ENCODE measurements around the gene MIER2. TPM values are rescaled to one million over a fixed set of nuclear protein-coding genes. Genes with fewer than 3 reads are reported as not detected.

The MIER2 gene
- total and polyA plus RNA-seq, 4 experiments from 2014 or later, result 1.1 to 18.2 (median 12.7) TPM

DNA sequence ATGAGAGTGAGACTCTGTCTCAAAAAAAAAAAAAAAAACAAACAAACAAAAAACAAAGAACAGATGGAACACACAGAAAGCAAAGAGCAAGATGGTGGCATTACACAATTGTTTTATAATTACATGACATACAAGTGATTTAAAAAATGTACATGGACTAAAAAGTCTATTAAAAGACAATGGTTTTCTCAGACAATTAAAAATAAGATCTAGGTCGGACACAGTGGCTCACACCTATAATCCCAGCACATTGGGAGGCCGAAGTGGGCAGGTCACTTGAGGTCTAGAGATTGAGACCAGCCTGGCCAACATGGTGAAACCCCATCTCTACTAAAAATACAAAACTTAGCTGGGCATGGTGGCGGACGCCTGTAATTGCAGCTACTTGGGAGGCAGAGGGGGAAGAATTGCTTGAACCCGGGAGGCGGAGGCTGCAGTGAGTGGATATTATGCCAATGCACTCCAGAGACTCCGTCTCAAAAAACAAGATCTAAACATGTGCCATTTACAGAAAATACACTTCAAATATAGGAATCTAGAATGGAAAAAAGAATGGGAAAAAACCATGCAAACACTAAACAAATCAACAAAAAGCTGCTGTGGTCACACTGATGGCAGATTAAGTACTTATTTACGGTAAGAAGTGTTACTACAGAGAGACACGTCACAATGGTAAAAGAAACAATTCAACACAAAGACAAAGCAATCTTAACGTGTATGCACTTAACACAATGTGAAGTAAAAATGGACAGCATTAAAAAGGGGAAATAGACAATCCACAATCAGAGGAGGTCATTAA lies 26.7 kb downstream of the MIER2 start:
- Mint-ChIP-seq H3K9me3 (peaks cover 0 to 2% (median 0%) of the 10 kb centered on the region in 8 donors), H3K4me3 (no peak overlapping the region), H3K36me3 (peaks cover 41 to 56% of the 10 kb centered on the region in 2 donors), H3K4me1 (peaks cover 0 to 6% (median 6%) of the 10 kb centered on the region in 4 donors), H3K27ac (no peak overlapping the region), H3K27me3 (no peaks in the 10 kb centered on the region)
- no peaks in the 10 kb centered on the region for H3K4me1 ChIP-seq (ENCODE audit: insufficient read depth, low read length)
- intact Hi-C loops (cut with micrococcal nuclease), result no loop called here
- H3K4me3 ChIP-seq (ENCODE audit: low read length in 2 of 2), result no peak overlapping the region
- ChIA-PET POLR2A (ENCODE audit: partially characterized antibody) (no interaction called here), CTCF (ENCODE audit: partially characterized antibody) (no interaction called here)
- no peaks in the 10 kb centered on the region for H3K27me3 ChIP-seq (ENCODE audit: insufficient read depth, low read length)
- no peaks in the 10 kb centered on the region for H3K9me3 ChIP-seq (ENCODE audit: control insufficient read depth in 1 of 2, low read length in 2 of 2)
- no peak for DNase-seq
- no peak overlapping the region for H3K27ac ChIP-seq (ENCODE audit: low read depth, low read length)
- peaks cover 17% of the 10 kb centered on the region for H3K36me3 ChIP-seq (ENCODE audit: insufficient read depth, low read length)

DNA sequence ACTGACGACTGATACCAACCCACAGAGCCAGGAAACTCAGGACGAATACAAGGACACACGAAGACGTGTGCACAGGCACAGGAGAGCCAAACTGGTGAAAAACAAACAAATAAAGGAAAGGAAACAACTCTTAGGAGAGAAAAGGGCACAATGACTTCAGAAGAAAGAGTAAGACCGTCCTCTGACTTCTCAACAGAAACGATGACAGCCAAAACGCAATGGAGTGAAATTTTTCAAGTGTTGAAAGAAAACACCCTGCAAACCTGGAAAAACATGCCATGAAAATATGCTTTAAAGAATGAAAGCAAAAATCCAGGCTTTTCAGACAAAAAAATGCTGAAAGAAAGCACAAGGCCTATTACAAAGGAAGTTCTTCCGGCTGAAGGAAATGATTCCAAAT lies 28.8 kb downstream of the MIER2 start:
- DNase-seq, result no peak
- H3K36me3 ChIP-seq (ENCODE audit: insufficient read depth, low read length), result peaks cover 17% of the 10 kb centered on the region
- H3K27me3 Mint-ChIP-seq, result no peaks in the 10 kb centered on the region
- no peak overlapping the region for H3K4me3 Mint-ChIP-seq
- H3K4me1 ChIP-seq (ENCODE audit: insufficient read depth, low read length), result no peaks in the 10 kb centered on the region
- H3K9me3 ChIP-seq (ENCODE audit: control insufficient read depth in 1 of 2, low read length in 2 of 2), result no peaks in the 10 kb centered on the region
- H3K9me3 Mint-ChIP-seq, result peaks cover 0 to 2% (median 0%) of the 10 kb centered on the region in 8 donors
- peaks cover 0 to 6% (median 5%) of the 10 kb centered on the region in 4 donors for H3K4me1 Mint-ChIP-seq
- intact Hi-C loops (cut with micrococcal nuclease), result no loop called here
- H3K27ac ChIP-seq (ENCODE audit: low read depth, low read length), result no peak overlapping the region
- ChIA-PET CTCF (ENCODE audit: partially characterized antibody) (no interaction called here), POLR2A (ENCODE audit: partially characterized antibody) (no interaction called here)
- H3K27ac Mint-ChIP-seq, result no peak overlapping the region
- peaks cover 42 to 52% of the 10 kb centered on the region in 2 donors for H3K36me3 Mint-ChIP-seq
- no peaks in the 10 kb centered on the region for H3K27me3 ChIP-seq (ENCODE audit: insufficient read depth, low read length)
- H3K4me3 ChIP-seq (ENCODE audit: low read length in 2 of 2), result no peak overlapping the region

DNA sequence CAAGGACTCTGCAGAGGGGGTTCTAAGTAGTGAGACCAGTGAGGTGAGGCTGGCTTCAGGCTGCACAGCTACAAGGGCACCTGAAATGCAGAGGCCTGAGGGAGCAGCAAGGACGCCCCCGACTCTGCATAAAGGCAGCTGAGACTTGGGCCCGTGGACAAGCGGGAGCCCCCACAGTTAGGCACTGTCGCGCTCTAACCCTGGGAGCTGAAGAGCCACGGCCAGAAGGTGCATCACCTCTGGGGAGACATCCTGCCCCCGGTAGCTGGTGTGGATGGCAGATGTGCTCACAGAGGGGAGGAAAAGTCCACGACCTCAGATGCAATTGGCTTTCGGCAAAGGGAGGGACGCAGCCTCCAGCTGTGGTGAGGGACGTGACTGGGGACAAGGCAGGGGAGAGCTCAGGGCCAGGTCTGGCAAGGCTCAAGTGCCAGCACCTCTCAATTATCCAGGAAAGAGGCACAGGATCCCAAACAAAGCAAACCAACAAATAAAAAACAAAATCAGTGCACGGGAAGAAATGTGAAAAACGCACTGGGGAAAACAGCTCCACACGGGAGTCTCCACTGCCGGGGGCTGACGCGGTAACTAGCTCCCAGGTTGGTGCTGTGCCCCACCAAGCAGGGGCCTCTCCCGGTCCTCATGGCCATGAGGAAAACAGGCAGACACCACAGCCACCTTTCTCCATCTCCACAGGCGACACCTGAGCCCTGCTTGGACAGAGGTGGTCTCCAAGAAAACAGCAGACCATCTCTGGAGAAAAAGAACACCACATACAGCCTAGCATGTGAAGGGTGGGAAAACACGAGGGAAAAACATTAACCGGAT lies 30.4 kb downstream of the MIER2 start:
- Mint-ChIP-seq H3K4me3 (no peak overlapping the region), H3K36me3 (peaks cover 37 to 42% of the 10 kb centered on the region in 2 donors), H3K4me1 (peaks cover 0 to 6% (median 5%) of the 10 kb centered on the region in 4 donors), H3K9me3 (peaks cover 0 to 2% (median 0%) of the 10 kb centered on the region in 8 donors), H3K27me3 (no peaks in the 10 kb centered on the region), H3K27ac (peak overlapping the region in 1 of 7 donors; percentile 69)
- intact Hi-C loops (cut with micrococcal nuclease), result no loop called here
- Histone ChIP-seq H3K36me3 (ENCODE audit: insufficient read depth, low read length) (peaks cover 16% of the 10 kb centered on the region), H3K4me3 (ENCODE audit: low read length in 2 of 2) (no peak overlapping the region), H3K4me1 (ENCODE audit: insufficient read depth, low read length) (no peaks in the 10 kb centered on the region), H3K27me3 (ENCODE audit: insufficient read depth, low read length) (no peaks in the 10 kb centered on the region), H3K27ac (ENCODE audit: low read depth, low read length) (no peak overlapping the region), H3K9me3 (ENCODE audit: control insufficient read depth in 1 of 2, low read length in 2 of 2) (no peaks in the 10 kb centered on the region)
- ChIA-PET CTCF (ENCODE audit: partially characterized antibody) (no interaction called here), POLR2A (ENCODE audit: partially characterized antibody) (no interaction called here)
- no peak for DNase-seq

DNA sequence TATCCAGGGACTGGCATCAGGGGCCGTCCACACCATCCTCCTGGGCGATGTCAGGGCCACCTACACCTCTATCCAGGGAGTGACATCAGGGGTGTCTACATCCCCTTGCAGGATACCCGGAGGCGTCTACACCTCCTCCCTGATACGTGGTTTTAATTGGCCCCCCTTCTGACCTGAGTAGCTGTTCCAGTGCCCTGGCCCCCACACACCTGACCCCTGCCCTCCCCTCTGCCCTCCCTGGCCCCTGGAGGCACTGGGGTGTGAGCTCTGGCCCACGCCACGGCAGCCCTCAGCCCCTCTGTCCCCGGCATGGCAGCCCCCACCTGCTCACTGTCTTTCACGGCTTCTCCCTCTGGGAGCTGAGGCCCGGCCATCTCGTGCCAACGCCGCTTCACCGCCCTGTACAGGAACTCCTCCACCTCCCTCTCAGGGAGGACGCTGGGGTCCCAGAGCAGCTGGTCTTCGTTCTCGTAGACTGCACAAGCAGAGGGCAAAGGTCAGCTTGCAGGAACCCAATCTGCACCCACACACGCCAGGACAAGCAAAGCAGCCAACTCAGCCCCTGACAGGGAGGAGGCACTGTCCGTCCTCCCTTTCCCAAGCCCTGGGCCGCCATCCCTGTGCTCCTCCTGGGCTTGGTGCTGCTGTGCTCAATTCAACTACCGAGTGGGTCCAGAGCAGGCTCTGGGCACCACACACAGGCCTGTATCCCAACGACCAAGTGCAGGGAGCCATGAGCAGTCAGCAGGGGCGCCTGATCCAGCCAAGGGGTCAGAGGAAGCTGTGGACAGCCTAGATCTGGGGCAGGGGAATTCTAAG lies 31.2 kb downstream of the MIER2 start:
- no peak for DNase-seq
- CTCF ChIA-PET (ENCODE audit: partially characterized antibody), result no interaction called here

DNA sequence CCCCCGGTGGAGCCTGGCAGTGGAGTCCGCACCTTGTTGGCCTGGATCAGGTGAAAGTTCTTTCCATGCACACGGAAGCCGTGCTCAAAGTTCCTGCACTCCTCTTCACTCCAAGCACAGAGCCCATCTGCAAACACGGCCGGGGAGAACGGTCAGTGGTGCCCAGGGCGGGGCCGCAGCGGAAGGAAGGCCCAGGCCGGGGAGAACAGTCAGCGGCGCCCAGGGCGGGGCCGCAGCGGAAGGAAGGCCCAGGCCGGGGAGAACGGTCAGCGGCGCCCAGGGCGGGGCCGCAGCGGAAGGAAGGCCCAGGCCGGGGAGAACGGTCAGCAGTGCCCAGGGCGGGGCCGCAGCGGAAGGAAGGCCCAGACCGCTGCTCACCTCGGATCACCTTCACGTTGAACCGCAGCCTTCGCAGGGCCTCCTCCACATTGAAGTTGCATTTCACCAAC lies 32.8 kb downstream of the MIER2 start:
- no peak overlapping the region for H3K27ac Mint-ChIP-seq
- Histone ChIP-seq H3K9me3 (ENCODE audit: control insufficient read depth in 1 of 2, low read length in 2 of 2) (no peaks in the 10 kb centered on the region), H3K27me3 (ENCODE audit: insufficient read depth, low read length) (no peaks in the 10 kb centered on the region), H3K27ac (ENCODE audit: low read depth, low read length) (no peak overlapping the region), H3K4me3 (ENCODE audit: low read length in 2 of 2) (no peak overlapping the region), H3K4me1 (ENCODE audit: insufficient read depth, low read length) (no peaks in the 10 kb centered on the region), H3K36me3 (ENCODE audit: insufficient read depth, low read length) (peaks cover 29% of the 10 kb centered on the region)
- H3K36me3 Mint-ChIP-seq, result peaks cover 33% of the 10 kb centered on the region in 2 donors
- H3K4me3 Mint-ChIP-seq, result no peak overlapping the region
- DNase-seq, result no peak
- H3K27me3 Mint-ChIP-seq, result no peaks in the 10 kb centered on the region
- intact Hi-C loops (cut with micrococcal nuclease), result no loop called here
- peaks cover 0 to 6% (median 3%) of the 10 kb centered on the region in 4 donors for H3K4me1 Mint-ChIP-seq
- ChIA-PET POLR2A (ENCODE audit: partially characterized antibody) (no interaction called here), CTCF (ENCODE audit: partially characterized antibody) (no interaction called here)
- no peaks in the 10 kb centered on the region for H3K9me3 Mint-ChIP-seq

More for the DNA sequence above, 31.2 kb downstream of the MIER2 start:
- H3K9me3 ChIP-seq (ENCODE audit: control insufficient read depth in 1 of 2, low read length in 2 of 2), result no peaks in the 10 kb centered on the region
- Mint-ChIP-seq H3K9me3 (peaks cover 0 to 2% (median 0%) of the 10 kb centered on the region in 8 donors), H3K36me3 (peaks cover 35 to 39% of the 10 kb centered on the region in 2 donors), H3K4me3 (no peak overlapping the region), H3K4me1 (peaks cover 0 to 6% (median 4%) of the 10 kb centered on the region in 4 donors), H3K27me3 (no peaks in the 10 kb centered on the region), H3K27ac (no peak overlapping the region)
- H3K27me3 ChIP-seq (ENCODE audit: insufficient read depth, low read length), result no peaks in the 10 kb centered on the region
- POLR2A ChIA-PET (ENCODE audit: partially characterized antibody), result no interaction called here
- no peak overlapping the region for H3K27ac ChIP-seq (ENCODE audit: low read depth, low read length)
- H3K4me1 ChIP-seq (ENCODE audit: insufficient read depth, low read length), result no peaks in the 10 kb centered on the region
- no peak overlapping the region for H3K4me3 ChIP-seq (ENCODE audit: low read length in 2 of 2)
- H3K36me3 ChIP-seq (ENCODE audit: insufficient read depth, low read length), result peaks cover 21% of the 10 kb centered on the region
- intact Hi-C loops (cut with micrococcal nuclease), result no loop called here

DNA sequence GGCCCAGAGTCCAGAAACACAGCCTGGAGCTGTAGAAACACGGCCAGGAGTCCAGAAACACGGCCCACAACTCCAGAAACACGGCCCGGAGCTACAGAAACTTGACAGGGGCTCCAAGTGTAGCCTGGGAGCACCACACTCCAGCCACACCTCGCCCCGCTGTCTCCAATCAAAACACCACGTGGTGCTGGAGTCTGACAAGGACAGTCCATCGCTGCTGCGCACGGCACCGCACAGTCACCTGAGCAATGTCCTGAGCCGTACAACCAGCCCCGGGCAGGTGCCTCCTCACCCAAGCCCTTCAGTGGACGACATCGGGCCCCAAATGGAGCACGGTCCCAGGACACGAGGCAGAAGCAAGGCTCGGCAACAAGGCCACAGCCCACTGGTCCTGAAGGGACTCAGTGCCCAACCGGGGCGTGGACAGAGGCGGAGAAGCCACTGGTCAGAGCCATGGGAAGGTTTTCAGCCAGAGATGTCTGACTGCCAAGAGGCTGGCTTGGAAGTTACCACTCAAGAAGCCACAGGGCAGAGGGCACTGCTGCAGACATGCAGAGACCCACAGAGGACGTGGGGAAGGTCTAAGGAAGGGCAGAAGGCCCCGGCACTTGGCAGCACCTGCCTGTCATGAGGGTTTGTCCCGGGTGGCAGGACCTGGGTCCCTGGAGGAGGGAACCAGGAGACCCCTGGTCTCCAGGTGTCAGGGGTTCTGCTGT lies 33.7 kb downstream of the MIER2 start:
- POLR2A ChIA-PET (ENCODE audit: partially characterized antibody), result no interaction called here
- Mint-ChIP-seq H3K4me3 (no peak overlapping the region), H3K36me3 (peaks cover 28 to 32% of the 10 kb centered on the region in 2 donors), H3K27ac (no peak overlapping the region), H3K9me3 (no peaks in the 10 kb centered on the region), H3K27me3 (no peaks in the 10 kb centered on the region), H3K4me1 (peaks cover 0 to 6% (median 3%) of the 10 kb centered on the region in 4 donors)
- H3K9me3 ChIP-seq (ENCODE audit: control insufficient read depth in 1 of 2, low read length in 2 of 2), result no peaks in the 10 kb centered on the region
- H3K36me3 ChIP-seq (ENCODE audit: insufficient read depth, low read length), result peaks cover 29% of the 10 kb centered on the region
- no peaks in the 10 kb centered on the region for H3K4me1 ChIP-seq (ENCODE audit: insufficient read depth, low read length)
- CTCF ChIA-PET (ENCODE audit: partially characterized antibody), result no interaction called here
- H3K4me3 ChIP-seq (ENCODE audit: low read length in 2 of 2), result no peak overlapping the region
- intact Hi-C loops (cut with micrococcal nuclease), result no loop called here
- H3K27me3 ChIP-seq (ENCODE audit: insufficient read depth, low read length), result no peaks in the 10 kb centered on the region
- no peak overlapping the region for H3K27ac ChIP-seq (ENCODE audit: low read depth, low read length)
- DNase-seq, result no peak

All from CD4-positive, alpha-beta memory T cell (primary cell).